Measurements from ENCODE around the gene PPP1R3G. TPM values are rescaled to one million over a fixed set of nuclear protein-coding genes. Genes with fewer than 3 reads are reported as not detected.

Gene PPP1R3G
- total and polyA plus RNA-seq, 2 donors (not counting 1 experiment from before 2014, with no cell fraction given) = 0.72 to 3.3 TPM

DNA sequence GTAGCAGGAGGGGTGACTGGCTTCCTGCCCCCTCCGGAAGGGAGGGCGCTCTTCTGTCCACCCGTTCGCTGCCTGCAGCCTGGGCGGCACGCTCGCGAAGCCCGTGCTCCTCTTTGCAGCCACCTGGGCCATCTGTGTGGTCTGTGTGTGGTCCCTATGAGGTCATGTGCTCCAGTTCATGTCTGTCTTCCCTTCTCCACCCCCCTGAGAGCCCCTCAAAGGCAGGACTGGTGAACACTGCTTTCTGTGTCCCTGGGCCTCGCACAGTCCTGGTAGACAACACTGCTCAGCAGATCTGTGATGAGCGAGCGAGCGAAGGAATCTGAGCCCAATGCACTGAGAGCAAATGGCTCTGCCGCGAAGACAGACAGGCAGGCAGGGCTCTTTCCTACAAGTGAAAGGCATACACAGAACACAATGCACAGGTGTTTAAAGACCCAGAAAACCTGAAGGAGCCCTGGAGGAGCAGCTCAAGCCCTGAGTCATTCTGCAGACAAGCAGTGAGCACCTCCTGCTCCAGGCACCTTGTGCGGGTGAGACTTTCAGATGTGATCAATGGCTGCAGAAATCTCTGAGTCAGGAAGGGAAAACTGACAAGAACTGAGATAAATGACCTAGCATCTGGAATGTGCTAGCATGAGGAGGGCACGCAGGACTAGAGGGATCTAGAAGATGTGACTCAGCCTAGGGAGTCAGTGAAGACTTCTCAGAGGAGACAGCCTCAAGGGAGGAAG is 27.1 kb downstream of the PPP1R3G start:
- Histone ChIP-seq H3K4me3 (replicated peaks in 1 of 4; ENCODE audit: control extremely low read depth in 1 of 4, insufficient read depth in 1 of 4, low read depth in 3 of 4, low read length in 4 of 4) (no peak overlapping the region), H2AFZ (ENCODE audit: low read length) (no peak overlapping the region), H4K20me1 (ENCODE audit: control insufficient read depth, extremely low read depth, insufficient read depth, low read length) (no peaks in the 10 kb centered on the region), H3K79me2 (ENCODE audit: control insufficient read depth, insufficient read depth, low read length) (no peaks in the 10 kb centered on the region), H3K27me3 (ENCODE audit: control insufficient read depth, insufficient read depth, low read length) (no peaks in the 10 kb centered on the region), H3K9ac (ENCODE audit: insufficient read depth, low read length) (no peak overlapping the region), H3K4me2 (ENCODE audit: extremely low read depth, insufficient read depth, low read length) (no peak overlapping the region), H3K4me1 (ENCODE audit: control insufficient read depth, extremely low read depth, insufficient read depth, low read length) (no peaks in the 10 kb centered on the region), H3K27ac (ENCODE audit: insufficient read depth, low read length) (no peak overlapping the region), H3K36me3 (ENCODE audit: control insufficient read depth, insufficient read depth, low read length) (no peaks in the 10 kb centered on the region), H3K9me3 (ENCODE audit: control insufficient read depth, insufficient read depth, low read depth, low read length) (no peaks in the 10 kb centered on the region)
- DNase-seq (ENCODE audit: low read depth in 2 of 2) = peak in 1 of 2 donors; percentile 86
- TF ChIP-seq EZH2 (IDR thresholded peaks at IDR 0.05; ENCODE audit: low read length, missing control alignments) = no peak
- TF ChIP-seq, protein P1, sequence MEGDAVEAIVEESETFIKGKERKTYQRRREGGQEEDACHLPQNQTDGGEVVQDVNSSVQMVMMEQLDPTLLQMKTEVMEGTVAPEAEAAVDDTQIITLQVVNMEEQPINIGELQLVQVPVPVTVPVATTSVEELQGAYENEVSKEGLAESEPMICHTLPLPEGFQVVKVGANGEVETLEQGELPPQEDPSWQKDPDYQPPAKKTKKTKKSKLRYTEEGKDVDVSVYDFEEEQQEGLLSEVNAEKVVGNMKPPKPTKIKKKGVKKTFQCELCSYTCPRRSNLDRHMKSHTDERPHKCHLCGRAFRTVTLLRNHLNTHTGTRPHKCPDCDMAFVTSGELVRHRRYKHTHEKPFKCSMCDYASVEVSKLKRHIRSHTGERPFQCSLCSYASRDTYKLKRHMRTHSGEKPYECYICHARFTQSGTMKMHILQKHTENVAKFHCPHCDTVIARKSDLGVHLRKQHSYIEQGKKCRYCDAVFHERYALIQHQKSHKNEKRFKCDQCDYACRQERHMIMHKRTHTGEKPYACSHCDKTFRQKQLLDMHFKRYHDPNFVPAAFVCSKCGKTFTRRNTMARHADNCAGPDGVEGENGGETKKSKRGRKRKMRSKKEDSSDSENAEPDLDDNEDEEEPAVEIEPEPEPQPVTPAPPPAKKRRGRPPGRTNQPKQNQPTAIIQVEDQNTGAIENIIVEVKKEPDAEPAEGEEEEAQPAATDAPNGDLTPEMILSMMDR (conservative IDR thresholded peaks at IDR 0.05 in 1 of 2, IDR thresholded peaks at IDR 0.05 in 1 of 2; ENCODE audit: low read depth in 1 of 2, low read length in 2 of 2) = no peak

DNA sequence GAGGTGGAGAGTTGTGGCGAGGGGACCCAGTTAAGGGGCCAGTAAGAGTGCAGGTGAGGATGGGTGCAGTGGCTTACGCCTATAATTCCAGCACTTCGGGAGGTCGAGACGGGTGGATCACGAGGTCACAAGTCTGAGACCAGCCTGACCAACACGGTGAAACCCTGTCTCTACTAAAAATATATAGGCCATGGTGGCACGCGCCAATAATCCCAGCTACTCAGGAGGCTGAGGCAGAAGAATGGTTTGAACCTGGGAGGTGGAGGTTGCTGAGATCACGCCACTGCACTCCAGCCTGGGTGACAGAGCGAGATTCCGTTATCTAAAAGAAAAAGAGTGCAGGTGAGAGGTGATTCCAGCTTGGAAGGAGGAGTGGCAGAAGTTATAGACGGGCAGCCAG is 28.0 kb downstream of the PPP1R3G start:
- Histone ChIP-seq H3K9me3 (ENCODE audit: control insufficient read depth, insufficient read depth, low read depth, low read length) (no peaks in the 10 kb centered on the region), H3K36me3 (ENCODE audit: control insufficient read depth, insufficient read depth, low read length) (no peaks in the 10 kb centered on the region), H2AFZ (ENCODE audit: low read length) (no peak overlapping the region), H3K4me3 (replicated peaks in 1 of 4; ENCODE audit: control extremely low read depth in 1 of 4, insufficient read depth in 1 of 4, low read depth in 3 of 4, low read length in 4 of 4) (no peak overlapping the region), H3K9ac (ENCODE audit: insufficient read depth, low read length) (no peak overlapping the region), H3K79me2 (ENCODE audit: control insufficient read depth, insufficient read depth, low read length) (no peaks in the 10 kb centered on the region), H3K27me3 (ENCODE audit: control insufficient read depth, insufficient read depth, low read length) (no peaks in the 10 kb centered on the region), H3K4me2 (ENCODE audit: extremely low read depth, insufficient read depth, low read length) (no peak overlapping the region), H3K4me1 (ENCODE audit: control insufficient read depth, extremely low read depth, insufficient read depth, low read length) (no peaks in the 10 kb centered on the region), H4K20me1 (ENCODE audit: control insufficient read depth, extremely low read depth, insufficient read depth, low read length) (no peaks in the 10 kb centered on the region), H3K27ac (ENCODE audit: insufficient read depth, low read length) (no peak overlapping the region)
- no peak for TF ChIP-seq EZH2 (IDR thresholded peaks at IDR 0.05; ENCODE audit: low read length, missing control alignments)
- TF ChIP-seq, protein P1 (conservative IDR thresholded peaks at IDR 0.05 in 1 of 2, IDR thresholded peaks at IDR 0.05 in 1 of 2; ENCODE audit: low read depth in 1 of 2, low read length in 2 of 2) = no peak
- DNase-seq (ENCODE audit: low read depth in 2 of 2) = no peak

DNA sequence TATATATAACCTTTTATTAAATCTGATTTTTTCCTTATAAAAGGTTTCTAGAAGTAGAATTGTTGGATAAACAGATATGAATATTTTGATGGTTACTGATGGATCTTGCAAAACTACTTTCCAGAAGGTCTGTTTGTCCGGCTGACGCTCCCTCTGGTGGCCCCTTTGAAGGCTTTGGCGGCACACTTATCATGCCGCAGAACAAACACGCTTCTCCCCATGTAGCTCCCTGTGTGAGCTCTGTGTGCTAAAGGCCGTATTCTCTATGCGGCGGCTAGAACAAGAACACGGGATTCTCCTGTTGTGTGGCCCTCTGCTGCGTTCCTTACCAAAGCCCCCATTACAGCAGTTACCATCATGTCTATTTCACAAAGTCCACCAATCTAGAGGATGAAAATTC is 30.0 kb downstream of the PPP1R3G start:
- no peak for TF ChIP-seq EZH2 (IDR thresholded peaks at IDR 0.05; ENCODE audit: low read length, missing control alignments)
- TF ChIP-seq, protein P1 (conservative IDR thresholded peaks at IDR 0.05 in 1 of 2, IDR thresholded peaks at IDR 0.05 in 1 of 2; ENCODE audit: low read depth in 1 of 2, low read length in 2 of 2) = peak; percentile 45 to 47
- no peaks in the 10 kb centered on the region for H3K4me1 ChIP-seq (ENCODE audit: control insufficient read depth, extremely low read depth, insufficient read depth, low read length)
- DNase-seq (ENCODE audit: low read depth in 2 of 2) = peak in 1 of 2 donors; percentile 59

More for the DNA sequence above, 30.0 kb downstream of the PPP1R3G start:
- no peak overlapping the region for H2AFZ ChIP-seq (ENCODE audit: low read length)
- H3K27me3 ChIP-seq (ENCODE audit: control insufficient read depth, insufficient read depth, low read length) = no peaks in the 10 kb centered on the region
- H3K4me3 ChIP-seq (replicated peaks in 1 of 4; ENCODE audit: control extremely low read depth in 1 of 4, insufficient read depth in 1 of 4, low read depth in 3 of 4, low read length in 4 of 4) = no peak overlapping the region
- H3K27ac ChIP-seq (ENCODE audit: insufficient read depth, low read length) = no peak overlapping the region
- no peak overlapping the region for H3K4me2 ChIP-seq (ENCODE audit: extremely low read depth, insufficient read depth, low read length)
- H3K79me2 ChIP-seq (ENCODE audit: control insufficient read depth, insufficient read depth, low read length) = no peaks in the 10 kb centered on the region
- H4K20me1 ChIP-seq (ENCODE audit: control insufficient read depth, extremely low read depth, insufficient read depth, low read length) = no peaks in the 10 kb centered on the region
- no peaks in the 10 kb centered on the region for H3K36me3 ChIP-seq (ENCODE audit: control insufficient read depth, insufficient read depth, low read length)
- no peak overlapping the region for H3K9ac ChIP-seq (ENCODE audit: insufficient read depth, low read length)
- H3K9me3 ChIP-seq (ENCODE audit: control insufficient read depth, insufficient read depth, low read depth, low read length) = no peaks in the 10 kb centered on the region

All from fibroblast of lung (primary cell).